HL-60 (cell line): ENCODE measurements around the gene ARL14EP.

Source experiments
- DNase-seq, 2 experiments: peaks; one replicate each; pipeline ENCODE4 v3.0.0-alpha.2; 2010 to 2020; ENCODE audit warnings: low read depth in 1 of 2, low spot score in 1 of 2
- H3K27ac ChIP-seq: fragments of 250-450 bp; sonication (Bioruptor Pico); replicated peaks from 2 replicates; pipeline ENCODE4 v1.5.1; 2020; ENCODE audit warnings: mild to moderate bottlenecking, moderate library complexity
- H3K27me3 ChIP-seq: fragments of 250-450 bp; sonication (Bioruptor Pico); 2 replicates; pipeline ENCODE4 v1.5.1; 2021; ENCODE audit warnings: mild to moderate bottlenecking, moderate library complexity; ENCODE audit not compliant: insufficient read depth, poor library complexity, severe bottlenecking
- H3K4me3 ChIP-seq: replicated peaks from 2 replicates; pipeline ENCODE4 v1.5.1; 2011; ENCODE audit warnings: mild to moderate bottlenecking, control low read depth, low read length; ENCODE audit not compliant: insufficient read depth
- GABPA ChIP-seq: IDR thresholded peaks from 2 replicates; pipeline ENCODE4 v1.6.1; 2012; ENCODE audit warnings: low read depth
- POLR2AphosphoS5 ChIP-seq: IDR thresholded peaks from 2 replicates; pipeline ENCODE4 v1.6.1; 2012; ENCODE audit warnings: low read depth
- SPI1 ChIP-seq: IDR thresholded peaks from 2 replicates; pipeline ENCODE4 v1.6.1; 2012; ENCODE audit warnings: low read depth, mild to moderate bottlenecking, borderline replicate concordance
- long read RNA-seq: library from polyadenylated mRNA; unstranded; transcript quantifications from one replicate; pipeline ENCODE4 v2.0.0, GENCODE V29; 2020
- TF ChIP-seq, protein P1 (sequence below): IDR thresholded peaks from 2 replicates; pipeline ENCODE4 v1.6.1; 2012; ENCODE audit warnings: low read depth; ENCODE audit not compliant: insufficient replicate concordance
- TF ChIP-seq, protein P2 (sequence below): IDR thresholded peaks from one replicate; pipeline ENCODE4 v1.5.1; 2011; ENCODE audit warnings: low read length, control low read depth, inconsistent platforms; ENCODE audit not compliant: insufficient read depth

Gene ARL14EP
- long read RNA-seq, transcript ARL14EP-201 (4 exons, 2,430 nt): major isoform, 69 of 75 reads
- long read RNA-seq, partial matches to known transcripts: 1 of 75 reads
- long read RNA-seq, other reads (novel, unspliced or antisense): 5 of 75 reads

DNA sequence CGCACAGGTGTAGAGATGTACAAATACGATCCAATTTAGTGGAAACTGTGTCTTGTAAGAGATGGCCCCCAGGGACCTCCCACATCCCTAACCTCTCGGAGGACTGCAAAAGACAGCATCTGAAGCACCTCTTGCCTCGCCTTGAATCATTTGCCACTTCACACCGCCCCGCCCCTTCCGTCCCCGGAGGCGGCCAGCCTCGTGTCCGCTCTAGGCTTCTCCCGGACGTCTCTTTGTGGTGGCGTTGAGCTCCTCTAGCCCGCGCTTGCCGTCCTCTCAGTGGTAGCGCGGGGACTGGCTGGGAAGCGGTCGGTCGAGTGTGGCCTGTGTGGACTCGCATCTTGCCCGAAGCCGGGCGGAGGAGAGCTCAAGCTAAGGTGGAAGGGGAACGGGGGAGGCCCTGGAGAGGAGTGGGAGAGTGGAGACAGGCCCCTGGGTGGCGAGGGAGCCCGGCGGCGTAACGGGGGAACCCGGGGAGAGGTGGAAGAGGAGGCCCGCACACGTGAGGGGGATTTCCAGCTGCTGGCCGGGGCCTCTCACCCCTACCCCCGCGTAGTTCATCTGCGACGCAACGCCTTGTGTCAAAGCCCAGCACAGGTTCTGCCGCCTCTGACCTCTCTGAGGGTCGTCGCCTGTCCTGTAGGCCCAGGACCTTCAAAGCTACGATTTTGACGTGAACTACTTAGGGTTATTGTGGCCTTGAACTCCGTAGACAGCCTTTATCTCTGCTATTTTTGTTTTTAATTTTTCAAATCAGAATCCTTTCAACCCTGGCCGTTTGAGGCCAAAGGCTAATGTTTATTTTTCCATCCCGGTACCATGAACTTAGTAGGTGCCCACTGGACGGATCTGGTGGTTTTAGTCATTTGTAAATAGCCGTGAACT lies at the start of gene ARL14EP:
ARL14EP (plus strand) TSS at position 279 of the 885 bp plus-strand sequence. CDS start 7,845 bp downstream, outside the sequence.
- H3K27me3 ChIP-seq: no peaks in the 10 kb centered on the region
- peak within 1 kb of the TSS; percentile 74 for H3K4me3 ChIP-seq
- peak within 1 kb of the TSS; percentile 84 for H3K27ac ChIP-seq
- DNase-seq: peak; percentile 81 to 94
- TF ChIP-seq, protein P1, sequence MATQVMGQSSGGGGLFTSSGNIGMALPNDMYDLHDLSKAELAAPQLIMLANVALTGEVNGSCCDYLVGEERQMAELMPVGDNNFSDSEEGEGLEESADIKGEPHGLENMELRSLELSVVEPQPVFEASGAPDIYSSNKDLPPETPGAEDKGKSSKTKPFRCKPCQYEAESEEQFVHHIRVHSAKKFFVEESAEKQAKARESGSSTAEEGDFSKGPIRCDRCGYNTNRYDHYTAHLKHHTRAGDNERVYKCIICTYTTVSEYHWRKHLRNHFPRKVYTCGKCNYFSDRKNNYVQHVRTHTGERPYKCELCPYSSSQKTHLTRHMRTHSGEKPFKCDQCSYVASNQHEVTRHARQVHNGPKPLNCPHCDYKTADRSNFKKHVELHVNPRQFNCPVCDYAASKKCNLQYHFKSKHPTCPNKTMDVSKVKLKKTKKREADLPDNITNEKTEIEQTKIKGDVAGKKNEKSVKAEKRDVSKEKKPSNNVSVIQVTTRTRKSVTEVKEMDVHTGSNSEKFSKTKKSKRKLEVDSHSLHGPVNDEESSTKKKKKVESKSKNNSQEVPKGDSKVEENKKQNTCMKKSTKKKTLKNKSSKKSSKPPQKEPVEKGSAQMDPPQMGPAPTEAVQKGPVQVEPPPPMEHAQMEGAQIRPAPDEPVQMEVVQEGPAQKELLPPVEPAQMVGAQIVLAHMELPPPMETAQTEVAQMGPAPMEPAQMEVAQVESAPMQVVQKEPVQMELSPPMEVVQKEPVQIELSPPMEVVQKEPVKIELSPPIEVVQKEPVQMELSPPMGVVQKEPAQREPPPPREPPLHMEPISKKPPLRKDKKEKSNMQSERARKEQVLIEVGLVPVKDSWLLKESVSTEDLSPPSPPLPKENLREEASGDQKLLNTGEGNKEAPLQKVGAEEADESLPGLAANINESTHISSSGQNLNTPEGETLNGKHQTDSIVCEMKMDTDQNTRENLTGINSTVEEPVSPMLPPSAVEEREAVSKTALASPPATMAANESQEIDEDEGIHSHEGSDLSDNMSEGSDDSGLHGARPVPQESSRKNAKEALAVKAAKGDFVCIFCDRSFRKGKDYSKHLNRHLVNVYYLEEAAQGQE: no peak
- TF ChIP-seq, protein P2, sequence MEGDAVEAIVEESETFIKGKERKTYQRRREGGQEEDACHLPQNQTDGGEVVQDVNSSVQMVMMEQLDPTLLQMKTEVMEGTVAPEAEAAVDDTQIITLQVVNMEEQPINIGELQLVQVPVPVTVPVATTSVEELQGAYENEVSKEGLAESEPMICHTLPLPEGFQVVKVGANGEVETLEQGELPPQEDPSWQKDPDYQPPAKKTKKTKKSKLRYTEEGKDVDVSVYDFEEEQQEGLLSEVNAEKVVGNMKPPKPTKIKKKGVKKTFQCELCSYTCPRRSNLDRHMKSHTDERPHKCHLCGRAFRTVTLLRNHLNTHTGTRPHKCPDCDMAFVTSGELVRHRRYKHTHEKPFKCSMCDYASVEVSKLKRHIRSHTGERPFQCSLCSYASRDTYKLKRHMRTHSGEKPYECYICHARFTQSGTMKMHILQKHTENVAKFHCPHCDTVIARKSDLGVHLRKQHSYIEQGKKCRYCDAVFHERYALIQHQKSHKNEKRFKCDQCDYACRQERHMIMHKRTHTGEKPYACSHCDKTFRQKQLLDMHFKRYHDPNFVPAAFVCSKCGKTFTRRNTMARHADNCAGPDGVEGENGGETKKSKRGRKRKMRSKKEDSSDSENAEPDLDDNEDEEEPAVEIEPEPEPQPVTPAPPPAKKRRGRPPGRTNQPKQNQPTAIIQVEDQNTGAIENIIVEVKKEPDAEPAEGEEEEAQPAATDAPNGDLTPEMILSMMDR: no peak
- peak; percentile 88 for TF ChIP-seq GABPA
- TF ChIP-seq SPI1: no peak
- TF ChIP-seq POLR2AphosphoS5: peak; percentile 94

DNA sequence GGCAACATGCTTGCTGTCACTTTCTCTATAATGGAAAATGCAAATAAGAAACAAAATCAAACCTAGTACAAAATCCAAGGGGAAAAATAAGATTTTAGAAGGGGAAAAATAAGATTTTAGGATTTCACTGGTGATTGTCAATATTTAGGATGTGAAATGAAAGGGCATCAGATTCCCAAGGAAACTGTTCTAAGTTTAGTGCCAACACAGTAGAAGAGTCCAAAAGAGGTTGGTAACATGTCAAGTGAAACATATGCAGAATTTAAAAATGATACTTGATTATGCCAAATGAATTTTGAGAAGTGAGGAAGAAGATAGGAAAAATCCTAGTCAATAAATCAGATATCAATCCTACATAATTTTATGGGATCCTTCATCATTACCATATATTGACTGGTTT lies 45.7 kb upstream of the ARL14EP start:
- Histone ChIP-seq H3K27ac (no peak overlapping the region), H3K27me3 (no peaks in the 10 kb centered on the region), H3K4me3 (no peak overlapping the region)
- DNase-seq: no peak
- TF ChIP-seq, protein P2: no peak
- no peak for TF ChIP-seq POLR2AphosphoS5
- no peak for TF ChIP-seq GABPA
- TF ChIP-seq, protein P1: no peak
- no peak for TF ChIP-seq SPI1

DNA sequence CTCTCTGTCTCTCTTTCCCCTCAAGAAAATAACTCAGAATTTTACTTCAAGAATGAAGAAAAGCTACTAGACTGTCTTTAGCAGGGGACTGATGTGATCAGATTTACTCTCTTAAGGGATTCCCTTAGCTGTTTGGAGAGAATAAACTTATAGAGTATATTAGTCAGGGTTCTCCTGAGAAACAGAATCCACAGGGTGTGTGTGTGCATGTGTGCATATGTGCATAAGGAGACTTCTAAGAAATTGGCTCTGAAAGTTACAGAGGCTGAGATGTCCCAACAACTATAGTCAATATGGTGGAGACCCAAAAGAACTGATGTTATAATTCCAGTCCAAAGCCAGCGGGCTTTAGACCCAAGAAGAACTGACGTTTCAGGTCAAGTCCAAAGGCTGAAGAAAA lies 43.1 kb upstream of the ARL14EP start:
- no peak for DNase-seq
- Histone ChIP-seq H3K27me3 (no peaks in the 10 kb centered on the region), H3K27ac (no peak overlapping the region), H3K4me3 (no peak overlapping the region)
- TF ChIP-seq, protein P1: no peak
- TF ChIP-seq SPI1 (no peak), GABPA (no peak), POLR2AphosphoS5 (no peak)
- TF ChIP-seq, protein P2: no peak
